Stimulated activated CD4-positive, alpha-beta T cell treated with anti-CD3 and anti-CD28 coated beads, Interleukin-15, amount 100 ng/mL, for 1 hour (primary cell): ENCODE measurements around the gene NUB1.

Experiments
- DNase-seq, 2 donors: peaks; one replicate each; pipeline ENCODE4 v3.0.0-alpha.2; 2020; ENCODE audit warnings: low read depth in 1 of 2, low spot score in 1 of 2

NUB1 gene

GRCh38 chr7:151313857-151314256, 27.8 kb upstream of the NUB1 start:
- DNase-seq = no peak

- no peak for DNase-seq
Measured at GRCh38 chr7:151314401-151314800, 27.2 kb upstream of the NUB1 start.

- DNase-seq = peak; percentile 32 to 53
Measured at GRCh38 chr7:151315038-151315655, 26.5 kb upstream of the NUB1 start.

- no peak for DNase-seq
Measured at GRCh38 chr7:151316896-151317295, 24.7 kb upstream of the NUB1 start.

DNA sequence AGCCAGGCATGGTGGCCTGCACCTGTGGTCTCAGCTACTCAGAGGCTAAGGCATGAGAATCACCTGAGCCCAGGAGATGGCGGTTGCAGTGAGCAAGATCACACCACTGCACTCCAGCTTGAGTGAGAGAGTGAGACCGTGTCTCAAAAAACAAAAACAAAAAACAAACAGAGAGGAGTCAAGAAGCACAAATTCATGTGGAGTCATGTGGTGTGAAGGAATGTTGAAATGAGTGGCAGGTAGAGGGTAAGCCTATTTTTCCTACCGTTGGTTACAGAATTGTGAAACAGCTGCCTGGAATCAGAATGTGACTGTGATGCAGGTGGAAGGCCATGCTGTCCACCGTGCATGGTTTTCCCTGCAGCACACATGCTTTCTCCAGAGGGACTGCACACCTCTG, 23.7 kb upstream of the NUB1 start:
- no peak for DNase-seq

- no peak for DNase-seq
Measured at GRCh38 chr7:151319189-151319588, 22.4 kb upstream of the NUB1 start.

- no peak for DNase-seq
Measured at GRCh38 chr7:151320263-151320845, 21.3 kb upstream of the NUB1 start.

DNA sequence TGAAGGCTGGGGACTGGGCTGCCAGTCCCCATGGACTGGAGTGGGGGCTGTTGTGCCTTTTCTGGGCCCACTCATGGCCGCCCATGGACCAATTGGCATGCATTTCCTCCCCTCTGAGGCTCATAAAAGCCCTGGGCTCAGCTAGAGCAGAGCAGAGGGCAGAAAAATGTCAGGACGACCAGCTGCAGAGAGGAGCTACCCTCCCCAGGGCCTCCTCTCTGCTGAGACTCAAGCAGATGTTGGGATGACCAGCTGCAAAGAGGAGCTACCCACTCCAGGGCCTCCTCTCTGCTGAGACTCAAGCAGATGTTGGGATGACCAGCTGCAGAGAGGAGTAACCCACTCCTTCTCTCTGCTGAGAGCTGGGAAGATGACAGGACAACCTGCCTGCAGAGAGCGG, 20.3 kb upstream of the NUB1 start:
- DNase-seq = no peak

- no peak for DNase-seq
Measured at GRCh38 chr7:151322906-151323305, 18.7 kb upstream of the NUB1 start.

DNA sequence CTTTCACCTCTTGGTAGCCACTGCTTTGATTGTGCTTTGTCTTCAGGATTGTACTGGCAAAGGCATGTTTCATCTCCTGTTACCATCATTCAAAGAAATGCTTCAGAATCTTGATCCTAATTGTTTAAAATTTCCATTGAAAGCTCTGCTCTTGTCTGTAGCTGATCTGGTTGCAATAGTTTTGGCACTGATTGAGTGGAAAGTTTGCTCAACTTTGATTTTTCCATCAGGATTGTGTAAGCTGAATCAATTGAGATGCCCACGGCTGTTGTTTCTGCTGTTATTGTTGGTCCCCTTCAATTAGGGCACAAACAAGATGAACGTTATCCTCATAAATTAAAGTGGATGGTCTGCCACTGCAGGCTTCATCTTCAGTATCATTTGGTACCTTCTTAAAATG, 14.6 kb upstream of the NUB1 start:
- DNase-seq = no peak

DNA sequence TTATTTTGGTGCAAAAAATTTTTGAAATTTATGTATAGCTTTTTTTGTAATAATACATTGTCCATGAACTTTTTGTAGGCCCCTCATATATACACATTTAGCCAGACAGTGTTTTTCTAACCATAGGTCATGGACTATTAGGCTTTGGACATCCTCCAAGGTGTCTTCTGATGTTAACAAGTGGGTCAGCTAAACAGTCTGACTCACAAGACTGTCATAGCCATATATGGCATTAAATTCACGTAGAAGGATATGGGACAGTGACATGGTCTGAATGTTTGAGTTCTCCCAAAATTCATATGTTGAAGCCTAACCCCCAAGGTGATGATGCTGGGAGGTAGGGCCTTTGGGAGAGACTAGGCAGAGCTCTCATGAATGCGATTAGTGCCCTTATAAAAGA, 14.0 kb upstream of the NUB1 start:
- DNase-seq = no peak

DNA sequence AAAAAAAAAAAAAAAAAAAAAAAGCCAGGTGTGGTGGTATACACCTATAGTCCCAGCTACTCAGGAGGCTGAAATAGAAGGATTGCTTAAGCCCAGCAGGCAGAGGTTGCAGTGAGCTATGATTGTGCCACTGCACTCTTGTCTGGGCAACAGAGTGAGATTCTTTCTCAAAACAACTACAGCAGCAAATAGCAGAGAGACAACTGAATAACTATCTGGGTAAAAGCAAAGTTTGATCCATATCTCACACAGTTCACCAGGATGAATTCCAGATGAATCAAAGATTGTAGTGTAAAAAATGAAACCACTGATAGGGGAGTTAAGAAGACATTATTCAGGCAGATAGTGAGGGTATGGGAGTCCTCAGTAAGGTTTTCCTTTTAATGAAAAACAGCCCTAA, 11.4 kb upstream of the NUB1 start:
- DNase-seq = no peak

- no peak for DNase-seq
Measured at GRCh38 chr7:151330661-151331060, 11.0 kb upstream of the NUB1 start.

GRCh38 chr7:151334628-151335027, 7.0 kb upstream of the NUB1 start:
- DNase-seq = no peak

- DNase-seq = no peak
Measured at GRCh38 chr7:151336027-151336708, 5.4 kb upstream of the NUB1 start.

DNA sequence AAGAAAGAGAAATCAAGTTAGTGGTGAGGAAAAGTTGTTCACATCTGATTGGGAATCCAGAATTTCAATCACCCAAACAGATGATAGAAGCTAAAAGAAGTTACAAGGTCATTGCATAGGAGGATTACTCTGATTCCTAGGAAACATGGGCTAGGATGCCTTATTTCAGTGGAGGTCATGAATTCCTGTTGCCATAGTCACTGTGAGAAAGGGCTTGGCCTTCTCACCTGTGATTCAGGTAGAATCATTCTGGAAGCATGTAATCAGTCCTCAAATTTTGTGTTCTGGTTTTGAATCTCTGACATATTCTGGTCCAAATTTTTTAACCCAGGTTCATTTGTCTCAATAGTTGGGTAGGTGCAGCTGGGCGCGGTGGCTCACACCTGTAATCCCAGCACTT, 4.3 kb upstream of the NUB1 start:
- no peak for DNase-seq

DNA sequence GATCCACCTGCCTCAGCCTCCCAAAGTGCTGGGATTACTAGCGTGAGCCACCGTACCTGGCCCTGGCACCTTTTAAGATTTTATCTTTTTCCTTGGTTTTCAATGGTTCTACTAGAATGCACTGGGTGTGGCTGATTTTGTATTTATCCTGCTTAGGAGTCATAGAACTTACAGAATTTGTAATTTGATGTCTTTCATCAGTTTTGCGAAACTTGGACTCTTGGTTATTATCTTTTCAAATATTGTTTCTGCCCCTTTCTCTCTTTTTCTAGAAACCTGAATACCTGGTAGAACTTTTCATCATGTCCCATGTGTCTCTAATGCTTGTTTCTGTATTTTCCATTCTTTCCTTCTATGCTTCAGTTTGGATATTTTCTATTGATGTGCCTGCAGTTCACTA, 2.8 kb upstream of the NUB1 start:
- no peak for DNase-seq

DNA sequence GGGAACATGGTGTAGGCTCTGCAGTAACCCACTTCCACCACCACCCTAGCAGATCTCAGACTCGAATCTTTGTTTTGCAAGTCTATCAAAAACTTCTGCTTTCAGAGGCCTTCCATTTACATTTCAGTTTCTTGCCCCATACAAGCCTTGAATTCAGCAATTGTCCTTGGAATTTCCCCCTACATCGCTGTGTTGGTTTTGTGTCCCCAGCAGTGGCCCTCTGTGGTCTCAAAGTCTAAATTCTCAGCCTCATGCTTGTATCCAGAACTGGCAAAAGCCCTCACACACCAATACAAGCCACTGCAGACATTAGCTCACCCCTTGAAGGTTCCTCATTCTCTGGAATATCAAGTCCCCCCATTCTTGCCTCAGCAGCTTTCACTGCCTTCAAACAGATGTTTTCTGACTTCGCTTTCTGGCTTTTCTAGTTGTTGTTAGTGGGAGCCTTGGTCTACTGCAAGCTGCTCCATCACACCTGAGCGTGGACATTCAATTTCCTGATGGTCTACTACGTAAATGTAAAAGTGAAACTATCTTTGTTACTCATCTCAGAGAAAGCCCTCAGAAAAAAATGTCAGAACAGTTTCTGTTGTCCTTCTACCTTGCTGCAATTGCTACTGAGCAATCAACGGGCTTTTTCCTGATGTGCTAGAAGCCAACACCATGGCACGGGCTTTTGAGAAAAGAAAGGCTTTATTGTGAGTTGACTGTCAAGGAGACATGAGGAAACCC, 1.8 kb upstream of the NUB1 start:
- no peak for DNase-seq

- no peak for DNase-seq
Measured at GRCh38 chr7:151340794-151341356, 737 bp upstream of the NUB1 start.

- DNase-seq = no peak
Measured at GRCh38 chr7:151342102-151342646, 562 bp downstream of the NUB1 start.

DNA sequence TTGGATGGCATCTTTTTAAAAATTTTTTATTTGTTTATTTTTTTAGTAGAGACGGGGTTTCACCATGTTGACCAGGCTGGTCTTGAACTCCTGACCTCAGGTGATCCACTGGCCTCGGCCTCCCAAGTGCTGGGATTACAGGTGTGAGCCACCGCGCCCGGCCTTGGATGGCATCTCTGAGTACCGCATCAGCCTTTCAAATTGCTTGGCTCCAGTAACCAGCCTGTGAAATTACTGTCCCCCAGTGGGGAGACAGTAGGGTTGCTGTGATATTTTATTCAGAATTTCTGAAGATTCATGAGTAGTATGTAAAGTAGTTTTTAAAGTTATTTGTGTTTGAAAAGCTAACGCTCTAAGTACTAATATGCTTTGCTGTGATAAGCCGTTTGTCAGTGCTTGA, 1.2 kb downstream of the NUB1 start:
- no peak for DNase-seq

- DNase-seq = no peak
Measured at GRCh38 chr7:151343516-151343915, 1.9 kb downstream of the NUB1 start.
